ENCODE data around the gene WDR18.

- no peak for TF ChIP-seq POLR2AphosphoS5 (IDR thresholded peaks at IDR 0.05; ENCODE audit: insufficient read depth in 1 of 2, low read depth in 1 of 2)
- TF ChIP-seq CTCF (IDR thresholded peaks at IDR 0.05), result no peak
Observed at GRCh38 chr19:993361-993830, 9.3 kb downstream of the WDR18 start.

Measured in vagina (tissue), 2 donors.